Esophagus squamous epithelium (tissue), 5 donors: ENCODE measurements around the gene RNF217. TPM values are rescaled to one million over a fixed set of nuclear protein-coding genes. Genes with fewer than 3 reads are reported as not detected.
"Not testable (repeated sequence)": the region's sequence is repeated elsewhere in the genome, so short reads cannot be mapped to it uniquely, and the experiment has no call there.

Experiments
- DNase-seq: peaks from one replicate; lab custom pipeline; 2025; lab: John Stamatoyannopoulos, UW
- H3K27ac ChIP-seq, 4 donors: fragments of 200-600 bp; sonication (generic); one replicate each; pipeline ENCODE4 v1.5.1; 2016 to 2019; ENCODE audit warnings: mild to moderate bottlenecking in 1 of 4
- H3K27me3 ChIP-seq, 4 donors: fragments of 200-600 bp; sonication (generic); 1 replicate in 3 of 4; 2 replicates in 1 of 4; pipeline versions ENCODE4 v1.5.1 to v1.6.0; 2017 to 2021; ENCODE audit warnings: antibody characterized with exemption in 1 of 4
- H3K36me3 ChIP-seq, 3 donors: fragments of 200-600 bp; sonication (generic); one replicate each; pipeline ENCODE4 v1.5.1; 2016 to 2019
- H3K4me1 ChIP-seq, 3 donors: fragments of 200-600 bp; sonication (generic); one replicate each; pipeline ENCODE4 v1.5.1; 2017 to 2019
- H3K4me3 ChIP-seq, 4 donors: fragments of 200-600 bp; sonication (generic); 1 replicate in 3 of 4; 2 replicates in 1 of 4; pipeline ENCODE4 v1.5.1; 2016 to 2019; ENCODE audit warnings: mild to moderate bottlenecking in 2 of 4, moderate library complexity in 1 of 4
- H3K9me3 ChIP-seq, 3 donors: fragments of 200-600 bp; sonication (generic); one replicate each; pipeline ENCODE4 v1.5.1; 2016 to 2019
- POLR2A ChIP-seq, 4 donors: fragments of 450-650 bp; IDR thresholded peaks; one replicate each; pipeline ENCODE4 v1.6.1; 2017; ENCODE audit warnings: antibody characterized with exemption in 4 of 4, mild to moderate bottlenecking in 4 of 4, moderate library complexity in 3 of 4
- WGBS, 2 donors: methylation state at CpG; one replicate each; pipeline ENCODE4 v1.1.5; 2018; 5-methylcytosine and 5-hydroxymethylcytosine counted together
- intact Hi-C: fragments of 100-400 bp; cut with DNase I; formaldehyde crosslinking; loops from one replicate; pipeline ENCODE4 v1.15.0; 2022
- total RNA-seq, 4 donors: library from RNA; depleted of rRNA; stranded (reverse); fragments of >200 nt; gene quantifications; one replicate each; pipeline ENCODE4 v1.1.0, GENCODE V29; 2016
- TF ChIP-seq, protein P1 (sequence below), 6 experiments: fragments of 450-650 bp in 4 of 6; fragments of 200-600 bp in 2 of 6; sonication (generic) in 2 of 6; IDR thresholded peaks; one replicate each; pipeline ENCODE4 v1.5.1; 2016 to 2019; ENCODE audit warnings: antibody characterized with exemption in 6 of 6, mild to moderate bottlenecking in 4 of 6, moderate library complexity in 4 of 6
- donor health status: DM: yes; HTN: yes; CAD: no.

The RNF217 gene
- total RNA-seq, 4 donors from 2014 or later, result 9.1 to 26.3 (median 15.4) TPM

DNA sequence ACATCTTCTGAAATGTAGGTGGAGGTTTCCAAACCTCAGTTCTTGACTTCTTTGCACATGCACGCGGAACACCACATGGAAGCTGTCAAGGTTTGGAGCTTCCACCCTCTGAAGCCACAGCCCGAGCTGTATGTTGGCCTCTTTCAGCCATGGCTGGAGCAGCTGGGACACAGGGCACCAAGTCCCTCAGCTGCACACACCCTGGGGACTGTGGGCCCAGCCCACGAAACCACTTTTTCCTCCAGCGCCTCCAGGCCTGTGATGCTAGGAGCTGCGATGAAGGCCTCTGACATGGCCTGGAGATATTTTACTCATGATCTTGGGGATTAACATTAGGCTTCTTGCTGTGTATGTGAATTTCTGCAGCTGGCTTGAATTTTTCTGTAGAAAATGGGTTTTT is 68.7 kb downstream of the RNF217 start:
- TF ChIP-seq, protein P1, sequence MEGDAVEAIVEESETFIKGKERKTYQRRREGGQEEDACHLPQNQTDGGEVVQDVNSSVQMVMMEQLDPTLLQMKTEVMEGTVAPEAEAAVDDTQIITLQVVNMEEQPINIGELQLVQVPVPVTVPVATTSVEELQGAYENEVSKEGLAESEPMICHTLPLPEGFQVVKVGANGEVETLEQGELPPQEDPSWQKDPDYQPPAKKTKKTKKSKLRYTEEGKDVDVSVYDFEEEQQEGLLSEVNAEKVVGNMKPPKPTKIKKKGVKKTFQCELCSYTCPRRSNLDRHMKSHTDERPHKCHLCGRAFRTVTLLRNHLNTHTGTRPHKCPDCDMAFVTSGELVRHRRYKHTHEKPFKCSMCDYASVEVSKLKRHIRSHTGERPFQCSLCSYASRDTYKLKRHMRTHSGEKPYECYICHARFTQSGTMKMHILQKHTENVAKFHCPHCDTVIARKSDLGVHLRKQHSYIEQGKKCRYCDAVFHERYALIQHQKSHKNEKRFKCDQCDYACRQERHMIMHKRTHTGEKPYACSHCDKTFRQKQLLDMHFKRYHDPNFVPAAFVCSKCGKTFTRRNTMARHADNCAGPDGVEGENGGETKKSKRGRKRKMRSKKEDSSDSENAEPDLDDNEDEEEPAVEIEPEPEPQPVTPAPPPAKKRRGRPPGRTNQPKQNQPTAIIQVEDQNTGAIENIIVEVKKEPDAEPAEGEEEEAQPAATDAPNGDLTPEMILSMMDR (IDR thresholded peaks at IDR 0.05), result no peak
- TF ChIP-seq POLR2A (IDR thresholded peaks at IDR 0.05), result no peak
- WGBS, 2 donors, result 45 to 72% methylated on average over 4 of the region's 6 CpGs
- H3K36me3 ChIP-seq, result peaks cover 0 to 16% (median 0%) of the 10 kb centered on the region in 3 donors
- H3K27me3 ChIP-seq, result no peaks in the 10 kb centered on the region
- no peaks in the 10 kb centered on the region for H3K4me1 ChIP-seq
- intact Hi-C loops, result no loop called here
- H3K27ac ChIP-seq, result no peak overlapping the region
- no peak for DNase-seq
- H3K9me3 ChIP-seq, result no peaks in the 10 kb centered on the region
- no peak overlapping the region for H3K4me3 ChIP-seq

DNA sequence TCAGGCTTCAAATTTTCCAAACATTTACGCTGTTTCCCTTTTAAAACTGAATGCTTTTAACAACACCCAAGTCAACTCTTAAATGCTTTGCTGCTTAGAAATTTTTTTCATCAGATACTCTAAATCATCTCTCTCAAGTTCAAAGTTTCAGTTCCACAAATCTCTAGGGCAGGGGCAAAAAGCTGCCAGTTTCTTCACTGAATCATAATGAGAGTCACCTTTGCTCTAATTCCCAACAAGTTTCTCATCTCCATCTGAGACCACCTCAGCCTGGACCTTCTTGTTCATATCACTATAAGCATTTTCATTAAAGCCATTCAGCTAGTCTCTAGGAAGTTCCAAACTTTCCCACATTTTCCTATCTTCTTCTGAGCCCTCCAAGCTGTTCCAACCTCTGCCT is 69.1 kb downstream of the RNF217 start:
- no peaks in the 10 kb centered on the region for H3K27me3 ChIP-seq
- 92 to 100% methylated on average over 1 of the region's 1 CpG for WGBS, 2 donors
- H3K27ac ChIP-seq, result no peak overlapping the region
- DNase-seq, result no peak
- TF ChIP-seq POLR2A (IDR thresholded peaks at IDR 0.05), result no peak
- TF ChIP-seq, protein P1 (IDR thresholded peaks at IDR 0.05), result no peak
- peaks cover 0 to 16% (median 0%) of the 10 kb centered on the region in 3 donors for H3K36me3 ChIP-seq
- H3K9me3 ChIP-seq, result no peaks in the 10 kb centered on the region
- no peak overlapping the region for H3K4me3 ChIP-seq
- intact Hi-C loops, result no loop called here
- H3K4me1 ChIP-seq, result no peaks in the 10 kb centered on the region

DNA sequence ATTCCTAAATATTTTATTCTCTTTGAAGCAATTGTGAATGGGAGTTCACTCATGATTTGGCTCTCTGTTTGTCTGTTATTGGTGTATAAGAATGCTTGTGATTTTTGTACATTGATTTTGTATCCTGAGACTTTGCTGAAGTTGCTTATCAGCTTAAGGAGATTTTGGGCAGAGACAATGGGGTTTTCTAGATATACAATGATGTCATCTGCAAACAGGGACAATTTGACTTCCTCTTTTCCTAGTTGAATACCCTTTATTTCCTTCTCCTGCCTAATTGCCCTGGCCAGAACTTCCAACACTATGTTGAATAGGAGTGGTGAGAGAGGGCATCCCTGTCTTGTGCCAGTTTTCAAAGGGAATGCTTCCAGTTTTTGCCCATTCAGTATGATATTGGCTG is 72.7 kb downstream of the RNF217 start:
- H3K4me1 ChIP-seq, H3K4me3 ChIP-seq, H3K27me3 ChIP-seq, H3K27ac ChIP-seq, intact Hi-C loops, DNase-seq, H3K9me3 ChIP-seq: not testable (repeated sequence)
- H3K36me3 ChIP-seq, result peaks cover 0 to 14% (median 0%) of the 10 kb centered on the region in 3 donors

GRCh38 chr6:125036486-125036885 is 74.2 kb downstream of the RNF217 start:
- DNase-seq, intact Hi-C loops, H3K4me3 ChIP-seq, H3K27me3 ChIP-seq, H3K27ac ChIP-seq, H3K4me1 ChIP-seq, H3K9me3 ChIP-seq, H3K36me3 ChIP-seq: not testable (repeated sequence)
- WGBS, 2 donors, result 84 to 92% methylated on average over 4 of the region's 4 CpGs

GRCh38 chr6:125037827-125038226 is 75.6 kb downstream of the RNF217 start:
- intact Hi-C loops, result no loop called here

DNA sequence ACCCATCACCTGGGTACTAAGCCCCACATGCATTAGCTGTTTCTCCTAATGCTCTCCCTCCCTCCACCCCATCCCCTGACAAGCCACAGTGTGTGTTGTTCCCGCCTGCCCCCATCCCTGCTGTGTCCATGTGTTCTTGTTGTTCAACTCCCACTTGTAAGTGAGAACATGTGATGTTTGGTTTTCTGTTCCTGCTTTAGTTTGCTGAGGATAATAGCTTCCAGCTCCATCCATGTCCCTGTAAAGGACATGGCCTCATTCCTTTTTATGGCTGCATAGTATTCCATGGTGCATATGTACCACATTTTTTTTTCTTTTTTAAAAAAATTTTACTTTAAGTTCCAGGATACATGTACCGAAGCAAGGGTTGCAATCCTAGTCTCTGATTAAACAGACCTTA is 76.7 kb downstream of the RNF217 start:
- H3K4me1 ChIP-seq, result peaks cover 0 to 21% (median 2%) of the 10 kb centered on the region in 3 donors
- WGBS, 2 donors, result 70 to 81% methylated on average over 2 of the region's 2 CpGs
- H3K27me3 ChIP-seq, result no peaks in the 10 kb centered on the region
- H3K9me3 ChIP-seq, result no peaks in the 10 kb centered on the region
- DNase-seq, result no peak
- intact Hi-C loops, result no loop called here
- H3K4me3 ChIP-seq, result no peak overlapping the region
- H3K36me3 ChIP-seq, result no peaks in the 10 kb centered on the region
- TF ChIP-seq POLR2A (IDR thresholded peaks at IDR 0.05), result no peak
- TF ChIP-seq, protein P1 (IDR thresholded peaks at IDR 0.05), result no peak
- no peak overlapping the region for H3K27ac ChIP-seq

More at GRCh38 chr6:125037827-125038226, 75.6 kb downstream of the RNF217 start:
- Histone ChIP-seq H3K27me3 (no peaks in the 10 kb centered on the region), H3K36me3 (no peaks in the 10 kb centered on the region), H3K27ac (no peak overlapping the region), H3K4me1 (peaks cover 0 to 13% (median 2%) of the 10 kb centered on the region in 3 donors), H3K9me3 (no peaks in the 10 kb centered on the region), H3K4me3 (no peak overlapping the region)
- TF ChIP-seq, protein P1 (IDR thresholded peaks at IDR 0.05), result no peak
- no peak for TF ChIP-seq POLR2A (IDR thresholded peaks at IDR 0.05)
- WGBS, 2 donors, result 66 to 72% methylated on average over 2 of the region's 2 CpGs
- DNase-seq, result no peak
